Measurements from ENCODE around the gene RBM12.

- TF ChIP-seq REST (tag by site-specific recombination; IDR thresholded peaks at IDR 0.05) (no peak), ZNF626 (tag by site-specific recombination; IDR thresholded peaks at IDR 0.05) (no peak), ZNF548 (tag by site-specific recombination; IDR thresholded peaks at IDR 0.05) (no peak), CTCF (tag by site-specific recombination; IDR thresholded peaks at IDR 0.05) (no peak), ZNF530 (tag by site-specific recombination; IDR thresholded peaks at IDR 0.05; ENCODE audit: low read depth) (no peak), ZNF391 (tag by site-specific recombination; IDR thresholded peaks at IDR 0.05; ENCODE audit: borderline replicate concordance, low read depth) (no peak)
These were observed 46.3 kb upstream of the RBM12 start for GRCh38 chr20:35710884-35711587.

All from HEK293 (cell line).